ENCODE results near the gene MCM3AP.
"Not testable (repeated sequence)": the region's sequence is repeated elsewhere in the genome, so short reads cannot be mapped to it uniquely, and the experiment has no call there.

MCM3AP gene

GRCh38 chr21:46268371-46268770, 17.0 kb downstream of the MCM3AP start:
- no peak for DNase-seq

GRCh38 chr21:46266946-46267345, 18.5 kb downstream of the MCM3AP start:
- no peak for DNase-seq

- DNase-seq = no peak
Observed at GRCh38 chr21:46265736-46266525, 19.5 kb downstream of the MCM3AP start.

- no peak for DNase-seq
Observed at GRCh38 chr21:46264690-46265144, 20.7 kb downstream of the MCM3AP start.

GRCh38 chr21:46264046-46264689, 21.2 kb downstream of the MCM3AP start:
- no peak for DNase-seq

- DNase-seq = no peak
Observed at GRCh38 chr21:46256501-46256994, 28.9 kb downstream of the MCM3AP start.

- DNase-seq = no peak
Observed at GRCh38 chr21:46255758-46256337, 29.6 kb downstream of the MCM3AP start.

- DNase-seq = no peak
Observed at GRCh38 chr21:46255166-46255565, 30.2 kb downstream of the MCM3AP start.

GRCh38 chr21:46254208-46254975, 31.0 kb downstream of the MCM3AP start:
- DNase-seq = no peak

GRCh38 chr21:46253610-46254124, 31.7 kb downstream of the MCM3AP start:
- peak; percentile 26 to 37 for DNase-seq

GRCh38 chr21:46252840-46253239, 32.6 kb downstream of the MCM3AP start:
- DNase-seq = no peak

GRCh38 chr21:46250146-46250725, 35.2 kb downstream of the MCM3AP start:
- DNase-seq = peak; percentile 7 to 36

- no peak for DNase-seq
Observed at GRCh38 chr21:46248827-46249226, 36.6 kb downstream of the MCM3AP start.

- DNase-seq = no peak
Observed at GRCh38 chr21:46248422-46248782, 37.0 kb downstream of the MCM3AP start.

GRCh38 chr21:46247699-46248421, 37.6 kb downstream of the MCM3AP start:
- no peak for DNase-seq

GRCh38 chr21:46246345-46246744, 39.1 kb downstream of the MCM3AP start:
- no peak for DNase-seq

GRCh38 chr21:46245213-46245915, 40.0 kb downstream of the MCM3AP start:
- no peak for DNase-seq

GRCh38 chr21:46244602-46245001, 40.8 kb downstream of the MCM3AP start:
- no peak for DNase-seq

GRCh38 chr21:46243960-46244361, 41.5 kb downstream of the MCM3AP start:
- DNase-seq = no peak

- no peak for DNase-seq
Observed at GRCh38 chr21:46243325-46243724, 42.1 kb downstream of the MCM3AP start.

- DNase-seq = not testable (repeated sequence)
Observed at GRCh38 chr21:46241577-46241976, 43.8 kb downstream of the MCM3AP start.

All from inflammatory macrophage (primary cell).